HG03558 (cell line): Measurements from ENCODE around the gene IMPG2.

Source experiments
- ATAC-seq: cut with Tn5 transposase; IDR thresholded peaks from one replicate; pipeline ENCODE4 v1.9.1; 2021; ENCODE audit warnings: moderate number of reproducible peaks; ENCODE audit not compliant: unreplicated experiment; ENCODE audit errors: extremely low read depth

IMPG2 gene

GRCh38 chr3:101279162-101279561, 41.2 kb downstream of the IMPG2 start:
- ATAC-seq: no peak

GRCh38 chr3:101278727-101279126, 41.6 kb downstream of the IMPG2 start:
- no peak for ATAC-seq

GRCh38 chr3:101273608-101274007, 46.8 kb downstream of the IMPG2 start:
- ATAC-seq: no peak

GRCh38 chr3:101273156-101273555, 47.2 kb downstream of the IMPG2 start:
- no peak for ATAC-seq

- ATAC-seq: no peak
These were observed 48.6 kb downstream of the IMPG2 start for GRCh38 chr3:101271728-101272127.

- no peak for ATAC-seq
These were observed 50.2 kb downstream of the IMPG2 start for GRCh38 chr3:101270149-101270548.

- no peak for ATAC-seq
These were observed 51.3 kb downstream of the IMPG2 start for GRCh38 chr3:101268971-101269671.

- ATAC-seq: no peak
These were observed 52.2 kb downstream of the IMPG2 start for GRCh38 chr3:101268141-101268540.

- ATAC-seq: no peak
These were observed 53.8 kb downstream of the IMPG2 start for GRCh38 chr3:101266566-101266965.

- ATAC-seq: no peak
These were observed 54.3 kb downstream of the IMPG2 start for GRCh38 chr3:101266071-101266470.

- ATAC-seq: no peak
These were observed 57.8 kb downstream of the IMPG2 start for GRCh38 chr3:101262393-101263240.

- ATAC-seq: no peak
These were observed 58.9 kb downstream of the IMPG2 start for GRCh38 chr3:101261506-101261905.

- no peak for ATAC-seq
These were observed 60.7 kb downstream of the IMPG2 start for GRCh38 chr3:101259485-101260341.

- ATAC-seq: no peak
These were observed 63.9 kb downstream of the IMPG2 start for GRCh38 chr3:101256511-101256910.

GRCh38 chr3:101255441-101255840, 64.9 kb downstream of the IMPG2 start:
- ATAC-seq: no peak

GRCh38 chr3:101253396-101253795, 67.0 kb downstream of the IMPG2 start:
- ATAC-seq: no peak

- no peak for ATAC-seq
These were observed 67.4 kb downstream of the IMPG2 start for GRCh38 chr3:101252945-101253344.

- ATAC-seq: no peak
These were observed 68.1 kb downstream of the IMPG2 start for GRCh38 chr3:101252307-101252706.

GRCh38 chr3:101251441-101251840, 68.9 kb downstream of the IMPG2 start:
- no peak for ATAC-seq

GRCh38 chr3:101249522-101249921, 70.9 kb downstream of the IMPG2 start:
- no peak for ATAC-seq

- ATAC-seq: no peak
These were observed 71.6 kb downstream of the IMPG2 start for GRCh38 chr3:101248736-101249135.
